Measurements from ENCODE around the gene FRRS1.

DNA sequence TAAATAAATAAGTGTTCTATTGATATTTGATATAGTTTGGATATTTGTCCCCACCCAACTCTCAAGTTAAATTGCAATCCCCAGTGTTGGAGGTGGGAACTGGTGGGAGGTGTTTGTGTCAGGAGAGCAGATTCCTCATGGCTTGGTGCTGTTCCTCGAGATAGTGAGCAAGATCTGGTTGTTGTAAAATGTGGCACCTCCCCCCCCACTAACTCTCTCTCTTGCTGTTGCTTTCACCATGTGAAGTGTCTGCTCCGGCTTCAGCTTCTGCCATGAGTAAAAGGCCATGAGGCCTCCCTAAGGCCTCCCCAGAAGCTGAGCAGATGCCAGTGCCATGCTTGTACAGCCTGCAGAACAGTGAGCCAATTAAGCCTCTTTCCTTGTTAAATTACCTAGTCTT lies 20.8 kb downstream of the FRRS1 start:
- TF ChIP-seq EZH2 (IDR thresholded peaks at IDR 0.05; ENCODE audit: low read length, missing control alignments), result no peak
- TF ChIP-seq, protein P1, sequence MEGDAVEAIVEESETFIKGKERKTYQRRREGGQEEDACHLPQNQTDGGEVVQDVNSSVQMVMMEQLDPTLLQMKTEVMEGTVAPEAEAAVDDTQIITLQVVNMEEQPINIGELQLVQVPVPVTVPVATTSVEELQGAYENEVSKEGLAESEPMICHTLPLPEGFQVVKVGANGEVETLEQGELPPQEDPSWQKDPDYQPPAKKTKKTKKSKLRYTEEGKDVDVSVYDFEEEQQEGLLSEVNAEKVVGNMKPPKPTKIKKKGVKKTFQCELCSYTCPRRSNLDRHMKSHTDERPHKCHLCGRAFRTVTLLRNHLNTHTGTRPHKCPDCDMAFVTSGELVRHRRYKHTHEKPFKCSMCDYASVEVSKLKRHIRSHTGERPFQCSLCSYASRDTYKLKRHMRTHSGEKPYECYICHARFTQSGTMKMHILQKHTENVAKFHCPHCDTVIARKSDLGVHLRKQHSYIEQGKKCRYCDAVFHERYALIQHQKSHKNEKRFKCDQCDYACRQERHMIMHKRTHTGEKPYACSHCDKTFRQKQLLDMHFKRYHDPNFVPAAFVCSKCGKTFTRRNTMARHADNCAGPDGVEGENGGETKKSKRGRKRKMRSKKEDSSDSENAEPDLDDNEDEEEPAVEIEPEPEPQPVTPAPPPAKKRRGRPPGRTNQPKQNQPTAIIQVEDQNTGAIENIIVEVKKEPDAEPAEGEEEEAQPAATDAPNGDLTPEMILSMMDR (conservative IDR thresholded peaks at IDR 0.05 in 1 of 2, IDR thresholded peaks at IDR 0.05 in 1 of 2; ENCODE audit: low read depth in 1 of 2, low read length in 2 of 2), result no peak

Measured in fibroblast of lung (primary cell).